HepG2 (cell line): ENCODE data around the gene OLAH.

ENCODE experiments used
- CHD2 ChIP-seq: IDR thresholded peaks from 2 replicates; pipeline ENCODE4 v1.6.1; 2011; ENCODE audit warnings: low read depth, low read length, improper control_type of control experiment
- FOSL1 ChIP-seq: sonication (generic); formaldehyde crosslinking; IDR thresholded peaks from 2 replicates; pipeline ENCODE4 v1.9.0; 2021; ENCODE audit warnings: missing genetic modification reagents, borderline replicate concordance
- HOXD1 ChIP-seq: sonication (generic); formaldehyde crosslinking; IDR thresholded peaks from 2 replicates; pipeline ENCODE4 v1.5.0; 2020; ENCODE audit warnings: missing genetic modification reagents
- IRX3 ChIP-seq: sonication (generic); formaldehyde crosslinking; IDR thresholded peaks from 2 replicates; pipeline ENCODE4 v1.8.1; 2023; ENCODE audit warnings: mild to moderate bottlenecking, low read depth, missing genetic modification reagents, borderline replicate concordance
- NCOA2 ChIP-seq: sonication (generic); formaldehyde crosslinking; IDR thresholded peaks from 2 replicates; pipeline ENCODE4 v1.8.0; 2022; ENCODE audit warnings: inconsistent platforms
- NR2C2 ChIP-seq: sonication (generic); formaldehyde crosslinking; IDR thresholded peaks from 2 replicates; pipeline ENCODE4 v1.4.0; 2020; ENCODE audit warnings: missing genetic modification reagents, mild to moderate bottlenecking, moderate library complexity, borderline replicate concordance
- REPIN1 ChIP-seq: sonication (generic); formaldehyde crosslinking; IDR thresholded peaks from 2 replicates; pipeline ENCODE4 v1.8.0; 2022; ENCODE audit warnings: missing genetic modification reagents, low read depth, mild to moderate bottlenecking, borderline replicate concordance
- SMC3 ChIP-seq: IDR thresholded peaks from 2 replicates; pipeline ENCODE4 v1.6.1; 2011; ENCODE audit warnings: low read length, improper control_type of control experiment
- XBP1 ChIP-seq: sonication (generic); formaldehyde crosslinking; IDR thresholded peaks from 2 replicates; pipeline ENCODE4 v1.5.0; 2020; ENCODE audit warnings: missing genetic modification reagents
- ZNF441 ChIP-seq: sonication (generic); formaldehyde crosslinking; IDR thresholded peaks from 2 replicates; pipeline ENCODE4 v1.7.0; 2021; ENCODE audit warnings: missing genetic modification reagents, borderline replicate concordance
- TF ChIP-seq, protein P1 (sequence below): sonication (generic); formaldehyde crosslinking; IDR thresholded peaks from 2 replicates; pipeline ENCODE4 v1.8.0; 2022; ENCODE audit warnings: mild to moderate bottlenecking, missing genetic modification reagents, borderline replicate concordance
- TF ChIP-seq, protein P2 (sequence below): sonication (generic); formaldehyde crosslinking; IDR thresholded peaks from 2 replicates; pipeline ENCODE4 v1.8.1; 2023; ENCODE audit warnings: missing genetic modification reagents, inconsistent platforms, borderline replicate concordance
- TF ChIP-seq, protein P3 (sequence below): sonication (generic); formaldehyde crosslinking; IDR thresholded peaks from 2 replicates; pipeline ENCODE4 v1.4.0; 2020; ENCODE audit warnings: missing genetic modification reagents
- TF ChIP-seq, protein P4 (sequence below): sonication (generic); formaldehyde crosslinking; IDR thresholded peaks from 2 replicates; pipeline ENCODE4 v1.4.0; 2020; ENCODE audit warnings: missing genetic modification reagents

DNA sequence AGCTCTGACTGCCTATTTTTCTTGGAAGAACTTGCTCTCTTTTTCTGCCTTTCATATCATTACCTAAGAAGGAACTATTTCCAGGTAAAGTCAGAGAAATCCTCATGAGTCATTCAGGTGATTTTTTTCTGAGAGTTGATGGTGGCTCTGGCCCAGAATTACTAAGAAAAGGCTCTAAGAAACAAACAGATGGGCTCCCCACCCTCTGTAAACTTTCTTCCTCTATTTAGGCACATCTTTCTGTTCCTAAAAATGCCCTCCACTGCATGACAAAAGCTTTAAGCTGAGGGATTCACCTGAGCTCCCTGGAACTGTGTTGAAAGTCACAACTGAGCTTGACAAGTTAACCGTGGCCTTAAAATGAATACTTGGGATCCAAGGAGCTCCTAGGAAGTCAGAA, 1.6 kb downstream of the OLAH start:
- TF ChIP-seq HOXD1 (no peak), ZNF441 (CRISPR knock-in tag) (no peak), NCOA2 (CRISPR knock-in tag) (no peak), CHD2 (no peak), IRX3 (CRISPR knock-in tag) (no peak), SMC3 (no peak), REPIN1 (no peak), FOSL1 (CRISPR knock-in tag) (no peak), XBP1 (no peak), NR2C2 (CRISPR knock-in tag) (no peak)
- TF ChIP-seq, protein P1, sequence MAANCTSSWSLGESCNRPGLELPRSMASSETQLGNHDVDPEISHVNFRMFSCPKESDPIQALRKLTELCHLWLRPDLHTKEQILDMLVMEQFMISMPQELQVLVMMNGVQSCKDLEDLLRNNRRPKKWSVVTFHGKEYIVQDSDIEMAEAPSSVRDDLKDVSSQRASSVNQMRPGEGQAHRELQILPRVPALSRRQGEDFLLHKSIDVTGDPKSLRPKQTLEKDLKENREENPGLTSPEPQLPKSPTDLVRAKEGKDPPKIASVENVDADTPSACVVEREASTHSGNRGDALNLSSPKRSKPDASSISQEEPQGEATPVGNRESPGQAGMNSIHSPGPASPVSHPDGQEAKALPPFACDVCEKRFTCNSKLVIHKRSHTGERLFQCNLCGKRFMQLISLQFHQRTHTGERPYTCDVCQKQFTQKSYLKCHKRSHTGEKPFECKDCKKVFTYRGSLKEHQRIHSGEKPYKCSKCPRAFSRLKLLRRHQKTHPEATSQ (CRISPR knock-in tag): no peak
- TF ChIP-seq, protein P2, sequence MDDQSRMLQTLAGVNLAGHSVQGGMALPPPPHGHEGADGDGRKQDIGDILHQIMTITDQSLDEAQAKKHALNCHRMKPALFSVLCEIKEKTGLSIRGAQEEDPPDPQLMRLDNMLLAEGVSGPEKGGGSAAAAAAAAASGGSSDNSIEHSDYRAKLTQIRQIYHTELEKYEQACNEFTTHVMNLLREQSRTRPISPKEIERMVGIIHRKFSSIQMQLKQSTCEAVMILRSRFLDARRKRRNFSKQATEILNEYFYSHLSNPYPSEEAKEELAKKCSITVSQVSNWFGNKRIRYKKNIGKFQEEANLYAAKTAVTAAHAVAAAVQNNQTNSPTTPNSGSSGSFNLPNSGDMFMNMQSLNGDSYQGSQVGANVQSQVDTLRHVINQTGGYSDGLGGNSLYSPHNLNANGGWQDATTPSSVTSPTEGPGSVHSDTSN (CRISPR knock-in tag): no peak
- TF ChIP-seq, protein P3, sequence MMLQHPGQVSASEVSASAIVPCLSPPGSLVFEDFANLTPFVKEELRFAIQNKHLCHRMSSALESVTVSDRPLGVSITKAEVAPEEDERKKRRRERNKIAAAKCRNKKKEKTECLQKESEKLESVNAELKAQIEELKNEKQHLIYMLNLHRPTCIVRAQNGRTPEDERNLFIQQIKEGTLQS (CRISPR knock-in tag): no peak
- TF ChIP-seq, protein P4, sequence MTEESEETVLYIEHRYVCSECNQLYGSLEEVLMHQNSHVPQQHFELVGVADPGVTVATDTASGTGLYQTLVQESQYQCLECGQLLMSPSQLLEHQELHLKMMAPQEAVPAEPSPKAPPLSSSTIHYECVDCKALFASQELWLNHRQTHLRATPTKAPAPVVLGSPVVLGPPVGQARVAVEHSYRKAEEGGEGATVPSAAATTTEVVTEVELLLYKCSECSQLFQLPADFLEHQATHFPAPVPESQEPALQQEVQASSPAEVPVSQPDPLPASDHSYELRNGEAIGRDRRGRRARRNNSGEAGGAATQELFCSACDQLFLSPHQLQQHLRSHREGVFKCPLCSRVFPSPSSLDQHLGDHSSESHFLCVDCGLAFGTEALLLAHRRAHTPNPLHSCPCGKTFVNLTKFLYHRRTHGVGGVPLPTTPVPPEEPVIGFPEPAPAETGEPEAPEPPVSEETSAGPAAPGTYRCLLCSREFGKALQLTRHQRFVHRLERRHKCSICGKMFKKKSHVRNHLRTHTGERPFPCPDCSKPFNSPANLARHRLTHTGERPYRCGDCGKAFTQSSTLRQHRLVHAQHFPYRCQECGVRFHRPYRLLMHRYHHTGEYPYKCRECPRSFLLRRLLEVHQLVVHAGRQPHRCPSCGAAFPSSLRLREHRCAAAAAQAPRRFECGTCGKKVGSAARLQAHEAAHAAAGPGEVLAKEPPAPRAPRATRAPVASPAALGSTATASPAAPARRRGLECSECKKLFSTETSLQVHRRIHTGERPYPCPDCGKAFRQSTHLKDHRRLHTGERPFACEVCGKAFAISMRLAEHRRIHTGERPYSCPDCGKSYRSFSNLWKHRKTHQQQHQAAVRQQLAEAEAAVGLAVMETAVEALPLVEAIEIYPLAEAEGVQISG (CRISPR knock-in tag): no peak
